ENCODE results near the gene EGFR. TPM values are rescaled to one million over a fixed set of nuclear protein-coding genes. Genes with fewer than 3 reads are reported as not detected.

Gene EGFR
- polyA plus RNA-seq, 3 donors, result 32.0 to 35.6 (median 32.0) TPM

GRCh38 chr7:55120501-55121198 lies 101.8 kb downstream of the EGFR start:
- no peak for DNase-seq

- no peak for DNase-seq
Observed at GRCh38 chr7:55121249-55121648, 102.4 kb downstream of the EGFR start.

- no peak for DNase-seq
Observed at GRCh38 chr7:55122263-55122662, 103.4 kb downstream of the EGFR start.

GRCh38 chr7:55124989-55125875 lies 106.4 kb downstream of the EGFR start:
- no peak for DNase-seq

- no peak for DNase-seq
Observed at GRCh38 chr7:55127135-55127551, 108.3 kb downstream of the EGFR start.

- DNase-seq, result peak; percentile 69
Observed at GRCh38 chr7:55127622-55128081, 108.8 kb downstream of the EGFR start.

GRCh38 chr7:55128693-55129394 lies 110.0 kb downstream of the EGFR start:
- no peak for DNase-seq

GRCh38 chr7:55129541-55130394 lies 111.0 kb downstream of the EGFR start:
- no peak for DNase-seq

GRCh38 chr7:55130395-55131141 lies 111.8 kb downstream of the EGFR start:
- DNase-seq, result no peak

GRCh38 chr7:55131142-55131929 lies 112.5 kb downstream of the EGFR start:
- no peak for DNase-seq

GRCh38 chr7:55132550-55132889 lies 113.7 kb downstream of the EGFR start:
- DNase-seq, result no peak

GRCh38 chr7:55132890-55133551 lies 114.2 kb downstream of the EGFR start:
- DNase-seq, result no peak

- DNase-seq, result no peak
Observed at GRCh38 chr7:55133630-55134358, 115.0 kb downstream of the EGFR start.

- no peak for DNase-seq
Observed at GRCh38 chr7:55134359-55134725, 115.5 kb downstream of the EGFR start.

GRCh38 chr7:55134786-55135185 lies 116.0 kb downstream of the EGFR start:
- DNase-seq, result no peak

GRCh38 chr7:55135462-55135861 lies 116.6 kb downstream of the EGFR start:
- DNase-seq, result no peak

GRCh38 chr7:55138663-55139062 lies 119.8 kb downstream of the EGFR start:
- no peak for DNase-seq

GRCh38 chr7:55140221-55140940 lies 121.6 kb downstream of the EGFR start:
- DNase-seq, result no peak
